SU-DHL-6 (cell line): Measurements from ENCODE around the gene INSC.

Source experiments
- EZH2phosphoT487 ChIP-seq: fragments of 200-600 bp; sonication (generic), shearing (Covaris generic); conservative IDR thresholded peaks from 2 replicates; pipeline ENCODE4 v1.6.1; 2018; ENCODE audit warnings: mild to moderate bottlenecking, antibody characterized with exemption, low read length, moderate library complexity, mixed read lengths
- TF ChIP-seq, protein P1 (sequence below): fragments of 200-600 bp; sonication (generic); IDR thresholded peaks from one replicate; pipeline ENCODE4 v1.5.1; 2017; ENCODE audit warnings: antibody characterized with exemption, mild to moderate bottlenecking, low read length, moderate library complexity; ENCODE audit not compliant: insufficient read depth, poor library complexity, severe bottlenecking

DNA sequence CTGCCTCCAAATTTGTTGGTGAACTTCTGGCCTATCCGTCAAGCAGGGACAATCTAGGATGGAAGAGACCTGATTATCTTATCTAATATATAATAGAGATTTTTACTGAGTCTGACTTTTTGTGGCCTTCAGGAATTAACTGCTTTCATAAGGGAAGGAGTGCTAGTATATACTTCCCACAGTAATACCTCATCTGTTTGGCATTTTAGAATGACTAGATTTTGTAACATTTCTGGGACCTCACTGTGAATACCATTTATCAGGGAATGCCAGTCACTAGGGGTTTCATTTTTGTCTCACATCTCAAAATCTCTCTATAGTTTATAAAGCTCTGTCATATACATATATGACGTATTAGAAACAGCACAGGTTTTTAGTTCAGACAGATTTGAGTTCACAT lies 114.3 kb downstream of the INSC start:
- TF ChIP-seq, protein P1, sequence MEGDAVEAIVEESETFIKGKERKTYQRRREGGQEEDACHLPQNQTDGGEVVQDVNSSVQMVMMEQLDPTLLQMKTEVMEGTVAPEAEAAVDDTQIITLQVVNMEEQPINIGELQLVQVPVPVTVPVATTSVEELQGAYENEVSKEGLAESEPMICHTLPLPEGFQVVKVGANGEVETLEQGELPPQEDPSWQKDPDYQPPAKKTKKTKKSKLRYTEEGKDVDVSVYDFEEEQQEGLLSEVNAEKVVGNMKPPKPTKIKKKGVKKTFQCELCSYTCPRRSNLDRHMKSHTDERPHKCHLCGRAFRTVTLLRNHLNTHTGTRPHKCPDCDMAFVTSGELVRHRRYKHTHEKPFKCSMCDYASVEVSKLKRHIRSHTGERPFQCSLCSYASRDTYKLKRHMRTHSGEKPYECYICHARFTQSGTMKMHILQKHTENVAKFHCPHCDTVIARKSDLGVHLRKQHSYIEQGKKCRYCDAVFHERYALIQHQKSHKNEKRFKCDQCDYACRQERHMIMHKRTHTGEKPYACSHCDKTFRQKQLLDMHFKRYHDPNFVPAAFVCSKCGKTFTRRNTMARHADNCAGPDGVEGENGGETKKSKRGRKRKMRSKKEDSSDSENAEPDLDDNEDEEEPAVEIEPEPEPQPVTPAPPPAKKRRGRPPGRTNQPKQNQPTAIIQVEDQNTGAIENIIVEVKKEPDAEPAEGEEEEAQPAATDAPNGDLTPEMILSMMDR = no peak
- TF ChIP-seq EZH2phosphoT487 = no peak
